GM19099 (cell line): ENCODE measurements around the gene CACNA1D.

Experiments used
- POLR2A ChIP-seq: IDR thresholded peaks from 3 replicates; pipeline ENCODE4 v1.6.1; 2011; ENCODE audit warnings: low read depth; ENCODE audit not compliant: insufficient read length; ENCODE audit errors: extremely low read depth

The CACNA1D gene

DNA sequence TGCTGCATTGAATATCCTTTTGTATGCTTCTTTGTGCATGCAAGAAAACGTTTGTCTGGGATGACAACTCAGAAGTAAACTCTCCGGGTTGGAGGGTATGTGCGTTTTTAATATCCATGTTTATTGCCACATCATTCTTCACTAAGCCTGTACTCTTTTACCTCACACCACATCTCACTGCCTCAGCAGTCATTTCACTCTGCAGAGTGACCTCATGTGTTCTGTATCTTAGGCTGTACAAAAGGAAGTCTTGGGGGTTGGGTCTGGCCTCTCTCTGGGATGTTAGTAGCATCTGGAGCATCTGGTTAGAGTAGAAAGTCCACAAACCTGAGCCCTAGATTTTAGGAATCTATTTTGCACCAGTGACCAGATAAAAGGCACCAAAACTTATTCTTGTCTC is 16.1 kb downstream of the CACNA1D start:
- TF ChIP-seq POLR2A, result no peak

GRCh38 chr3:53511246-53511645 is 16.8 kb downstream of the CACNA1D start:
- TF ChIP-seq POLR2A, result no peak

GRCh38 chr3:53513556-53514190 is 19.3 kb downstream of the CACNA1D start:
- no peak for TF ChIP-seq POLR2A

DNA sequence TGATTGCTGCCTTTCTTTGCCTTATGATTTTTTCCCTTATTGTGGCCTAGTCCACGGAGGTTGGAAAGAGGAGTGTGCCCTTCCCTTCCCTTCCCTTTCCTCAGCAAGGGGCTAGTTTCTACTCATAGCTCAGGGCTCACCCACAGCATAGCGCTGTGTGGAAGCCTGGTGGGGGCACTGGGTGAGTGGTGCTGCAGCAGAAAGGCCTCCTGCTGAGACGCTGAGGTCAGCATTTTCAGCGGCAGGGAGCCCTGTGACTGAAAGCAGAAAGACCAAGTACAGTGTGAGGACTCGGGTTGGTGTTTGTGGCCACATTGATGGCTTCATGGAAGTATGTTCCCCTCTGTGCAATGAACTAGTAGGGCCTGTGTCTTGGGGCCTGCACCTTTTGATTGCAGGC is 21.9 kb downstream of the CACNA1D start:
- TF ChIP-seq POLR2A, result no peak

DNA sequence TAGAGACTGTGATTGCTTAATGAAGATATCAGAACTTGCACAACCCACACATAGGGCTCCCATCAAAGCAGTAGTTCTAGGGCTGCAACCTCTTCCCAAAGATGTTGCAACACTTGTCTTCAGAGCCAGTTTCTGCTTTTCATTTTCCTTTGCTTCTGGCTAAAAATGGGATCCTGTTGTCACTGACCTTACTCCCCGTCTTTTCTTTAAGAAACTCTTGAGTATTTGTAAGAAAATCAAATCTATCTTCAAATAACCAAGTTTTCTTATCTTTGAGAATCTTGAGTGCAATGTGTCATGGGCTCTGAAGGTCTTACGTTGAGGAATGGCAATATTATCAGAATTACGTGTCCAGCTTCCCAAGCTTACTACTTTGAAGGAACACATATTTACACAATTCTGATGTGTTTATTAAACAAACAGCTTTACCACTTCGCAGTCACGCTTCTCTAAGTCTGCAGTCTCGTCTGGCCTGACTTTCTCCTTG is 24.1 kb downstream of the CACNA1D start:
- no peak for TF ChIP-seq POLR2A

GRCh38 chr3:53519065-53519709 is 24.8 kb downstream of the CACNA1D start:
- no peak for TF ChIP-seq POLR2A

- no peak for TF ChIP-seq POLR2A
Observed at GRCh38 chr3:53523346-53523745, 28.9 kb downstream of the CACNA1D start.

DNA sequence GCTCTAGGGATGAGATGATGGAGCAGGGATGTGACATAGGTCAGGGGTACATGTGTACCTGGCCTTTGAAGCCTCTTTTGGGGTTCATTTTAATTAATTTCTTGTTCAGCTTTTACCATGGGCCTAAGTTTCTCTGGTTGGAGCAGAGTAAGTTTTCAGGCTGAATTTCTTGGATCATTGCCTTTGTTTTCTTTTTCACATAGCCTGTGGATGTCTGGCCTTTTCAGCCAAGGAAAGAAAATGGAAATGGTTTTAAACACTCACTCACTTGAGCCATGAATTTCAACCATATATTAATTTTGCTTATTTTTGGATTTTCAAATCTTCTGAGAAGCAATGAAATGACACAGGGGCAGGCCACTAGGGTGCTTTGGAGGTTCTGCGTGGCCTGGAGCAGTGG is 30.2 kb downstream of the CACNA1D start:
- no peak for TF ChIP-seq POLR2A

- TF ChIP-seq POLR2A, result no peak
Observed at GRCh38 chr3:53525765-53526703, 31.6 kb downstream of the CACNA1D start.

DNA sequence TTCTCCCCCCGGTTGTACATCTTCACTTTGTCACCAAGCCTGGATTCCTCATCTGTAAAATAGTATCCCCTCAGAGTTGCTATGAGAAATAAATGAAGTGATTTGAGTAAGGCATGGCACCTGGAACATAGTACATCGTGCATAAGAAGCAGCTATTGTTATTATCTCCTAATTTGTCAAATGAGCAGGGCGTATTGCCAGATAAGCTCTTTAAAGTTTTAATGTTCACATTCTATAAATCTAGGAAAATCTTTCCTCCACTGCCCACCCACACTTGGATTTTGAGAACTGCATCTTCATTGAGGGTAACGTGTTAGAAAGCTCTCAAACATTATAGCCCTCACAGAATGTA is 32.3 kb downstream of the CACNA1D start:
- TF ChIP-seq POLR2A, result no peak

GRCh38 chr3:53530205-53530604 is 35.8 kb downstream of the CACNA1D start:
- no peak for TF ChIP-seq POLR2A

DNA sequence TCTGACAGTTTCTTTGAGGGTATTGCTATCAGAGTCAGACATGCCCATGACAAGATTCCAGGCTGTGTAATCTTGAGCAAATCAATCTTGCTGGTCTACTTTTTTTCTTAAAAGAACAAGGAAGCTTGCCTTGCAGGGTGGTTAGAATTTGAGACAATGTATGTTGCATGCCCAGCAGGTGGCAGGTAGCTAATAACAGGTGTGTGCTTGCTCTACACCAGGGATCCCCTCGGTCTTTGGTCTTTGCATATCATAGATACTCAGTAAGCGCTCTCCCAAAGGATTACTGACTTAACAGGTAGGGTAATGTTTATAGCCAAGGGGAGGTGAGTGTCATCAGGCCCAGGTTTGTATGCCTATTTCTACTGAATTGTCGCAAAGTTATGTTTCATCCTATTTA is 37.3 kb downstream of the CACNA1D start:
- no peak for TF ChIP-seq POLR2A

DNA sequence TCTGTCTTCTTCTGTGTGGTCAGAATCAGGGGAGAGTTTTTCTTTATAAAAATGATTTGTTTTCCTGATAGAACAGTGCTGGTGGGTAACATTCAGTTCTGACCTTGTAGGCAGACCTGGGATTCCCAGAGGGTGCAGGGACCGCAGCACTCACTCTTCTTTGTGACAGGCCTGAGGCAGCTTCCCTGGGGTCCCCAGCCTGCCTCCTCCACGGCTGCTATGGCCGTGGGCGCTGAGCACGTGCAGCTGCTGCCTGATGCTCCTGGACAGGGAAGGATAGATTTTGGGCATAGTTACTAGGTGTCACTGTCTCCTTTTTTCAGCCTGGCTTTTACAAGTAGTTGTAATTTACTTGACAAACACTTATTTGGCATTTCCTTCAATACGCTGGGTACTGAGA is 39.1 kb downstream of the CACNA1D start:
- no peak for TF ChIP-seq POLR2A

DNA sequence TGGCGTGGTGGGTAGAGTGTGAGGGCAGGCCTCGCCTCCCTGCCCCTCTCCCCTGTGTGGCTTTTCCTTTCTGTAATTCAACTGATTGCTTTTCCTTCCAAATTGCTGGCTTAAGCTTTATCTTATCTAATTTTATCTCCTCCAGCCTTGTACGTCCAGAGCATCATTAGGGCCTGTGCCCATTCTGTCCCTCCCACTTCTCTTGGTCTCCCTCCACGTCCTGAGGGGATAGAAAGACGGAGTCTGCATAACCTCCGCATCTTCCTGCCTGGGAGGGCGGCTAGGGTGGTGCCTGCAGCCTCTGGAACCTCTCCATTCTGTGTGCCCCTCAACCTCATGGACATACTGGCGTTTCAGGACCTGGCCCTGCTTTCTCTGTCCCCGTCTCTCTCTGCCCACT is 39.8 kb downstream of the CACNA1D start:
- TF ChIP-seq POLR2A, result no peak

GRCh38 chr3:53534676-53535400 is 40.4 kb downstream of the CACNA1D start:
- no peak for TF ChIP-seq POLR2A
